PC-3 (cell line): ENCODE measurements around the gene PDZD2.

Experiments
- EZH2 ChIP-seq: fragments of 300-600 bp; sonication (generic); IDR thresholded peaks from one replicate; pipeline ENCODE4 v1.6.1; 2017; ENCODE audit warnings: antibody characterized with exemption, mild to moderate bottlenecking, low read length; ENCODE audit not compliant: unreplicated experiment
- TF ChIP-seq, protein P1 (sequence below): fragments of 300-600 bp; sonication (generic); conservative IDR thresholded peaks from 2 replicates; pipeline ENCODE4 v1.5.1; 2017; ENCODE audit warnings: antibody characterized with exemption, low read depth, mild to moderate bottlenecking, low read length

- TF ChIP-seq, protein P1, sequence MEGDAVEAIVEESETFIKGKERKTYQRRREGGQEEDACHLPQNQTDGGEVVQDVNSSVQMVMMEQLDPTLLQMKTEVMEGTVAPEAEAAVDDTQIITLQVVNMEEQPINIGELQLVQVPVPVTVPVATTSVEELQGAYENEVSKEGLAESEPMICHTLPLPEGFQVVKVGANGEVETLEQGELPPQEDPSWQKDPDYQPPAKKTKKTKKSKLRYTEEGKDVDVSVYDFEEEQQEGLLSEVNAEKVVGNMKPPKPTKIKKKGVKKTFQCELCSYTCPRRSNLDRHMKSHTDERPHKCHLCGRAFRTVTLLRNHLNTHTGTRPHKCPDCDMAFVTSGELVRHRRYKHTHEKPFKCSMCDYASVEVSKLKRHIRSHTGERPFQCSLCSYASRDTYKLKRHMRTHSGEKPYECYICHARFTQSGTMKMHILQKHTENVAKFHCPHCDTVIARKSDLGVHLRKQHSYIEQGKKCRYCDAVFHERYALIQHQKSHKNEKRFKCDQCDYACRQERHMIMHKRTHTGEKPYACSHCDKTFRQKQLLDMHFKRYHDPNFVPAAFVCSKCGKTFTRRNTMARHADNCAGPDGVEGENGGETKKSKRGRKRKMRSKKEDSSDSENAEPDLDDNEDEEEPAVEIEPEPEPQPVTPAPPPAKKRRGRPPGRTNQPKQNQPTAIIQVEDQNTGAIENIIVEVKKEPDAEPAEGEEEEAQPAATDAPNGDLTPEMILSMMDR, result no peak
- TF ChIP-seq EZH2, result no peak
These were observed 375.3 kb downstream of the PDZD2 start for GRCh38 chr5:32014096-32014745.
